SK-N-SH (cell line): ENCODE measurements around the gene CDH22. TPM values are rescaled to one million over a fixed set of nuclear protein-coding genes. Genes with fewer than 3 reads are reported as not detected.

Source experiments
- CTCF ChIA-PET: fragments of 300-600, 350-600 bp; formaldehyde crosslinking; extraction: SDS; loops from one replicate; lab custom pipeline; 2021; lab: Yijun Ruan, JAX
- POLR2A ChIA-PET: fragments of 350-600 bp; sonication (Branson Sonifier 250); formaldehyde crosslinking; extraction: SDS; loops from one replicate; lab custom pipeline; 2020; ENCODE audit warnings: antibody characterized with exemption, inconsistent platforms; lab: Yijun Ruan, JAX
- DNase-seq: peaks from one replicate; pipeline ENCODE4 v3.0.0; 2012
- H2AFZ ChIP-seq: fragments of 200-600 bp; sonication (generic); 2 replicates; pipeline ENCODE4 v1.8.1; 2016; ENCODE audit warnings: antibody characterized with exemption, mild to moderate bottlenecking, low read depth
- H3F3A ChIP-seq: fragments of 200-600 bp; sonication (generic); replicated peaks from 2 replicates; pipeline ENCODE3; 2016; ENCODE audit warnings: antibody characterized with exemption, mild to moderate bottlenecking; ENCODE audit not compliant: insufficient read depth
- H3K27ac ChIP-seq, 2 experiments: fragments of 200-500 bp in 1 of 2; fragments of 200-600 bp in 1 of 2; sonication (Bioruptor generic) in 1 of 2; sonication (generic), shearing (Covaris generic) in 1 of 2; 2 replicates each; pipeline versions ENCODE4 v1.5.1 to v1.6.1; 2014 to 2016; ENCODE audit warnings: low read depth in 2 of 2, inconsistent platforms in 1 of 2, low read length in 1 of 2, mild to moderate bottlenecking in 1 of 2, mixed read lengths in 1 of 2
- H3K27me3 ChIP-seq: fragments of 200-600 bp; sonication (generic), shearing (Covaris generic); 2 replicates; pipeline ENCODE4 v1.6.1; 2016; ENCODE audit warnings: mixed run types; ENCODE audit not compliant: insufficient read depth
- H3K36me3 ChIP-seq, 2 experiments: fragments of 200-500 bp in 1 of 2; fragments of 200-600 bp in 1 of 2; sonication (Bioruptor generic) in 1 of 2; sonication (generic) in 1 of 2; replicated peaks in 1 of 2; 2 replicates each; pipeline versions ENCODE3 to v1.5.1; 2014 to 2016; ENCODE audit warnings: low read length in 1 of 2, mild to moderate bottlenecking in 1 of 2; ENCODE audit not compliant: insufficient read depth in 2 of 2, control insufficient read depth in 1 of 2
- H3K4me1 ChIP-seq, 2 experiments: fragments of 200-500 bp in 1 of 2; fragments of 200-600 bp in 1 of 2; sonication (Bioruptor generic) in 1 of 2; sonication (generic), shearing (Covaris generic) in 1 of 2; 2 replicates each; pipeline versions ENCODE4 v1.5.1 to v1.6.1; 2014 to 2016; ENCODE audit warnings: low read depth in 1 of 2, low read length in 1 of 2, mixed run types in 1 of 2; ENCODE audit not compliant: insufficient read depth in 2 of 2, control insufficient read depth in 1 of 2
- H3K4me2 ChIP-seq: fragments of 200-600 bp; sonication (generic), shearing (Covaris generic); 2 replicates; pipeline ENCODE4 v1.6.1; 2017; ENCODE audit warnings: mixed run types
- H3K4me3 ChIP-seq, 2 experiments: fragments of 200-500 bp in 1 of 2; fragments of 200-600 bp in 1 of 2; sonication (Bioruptor generic) in 1 of 2; sonication (generic), shearing (Covaris generic) in 1 of 2; 2 replicates each; pipeline versions ENCODE4 v1.5.1 to v1.8.1; 2014 to 2016; ENCODE audit warnings: low read depth in 2 of 2, inconsistent platforms in 1 of 2, low read length in 1 of 2, mild to moderate bottlenecking in 1 of 2, mixed read lengths in 1 of 2, moderate library complexity in 1 of 2
- H3K79me2 ChIP-seq: fragments of 200-600 bp; sonication (generic); 2 replicates; pipeline ENCODE4 v1.8.1; 2017; ENCODE audit warnings: mild to moderate bottlenecking; ENCODE audit not compliant: insufficient read depth
- H3K9ac ChIP-seq: fragments of 200-600 bp; sonication (generic); 2 replicates; pipeline ENCODE4 v1.6.1; 2017; ENCODE audit warnings: mixed run types
- H3K9me2 ChIP-seq: fragments of 200-600 bp; sonication (generic); 2 replicates; pipeline ENCODE4 v1.6.1; 2017; ENCODE audit warnings: mixed run types
- H3K9me3 ChIP-seq: fragments of 200-600 bp; sonication (generic); 2 replicates; pipeline ENCODE4 v1.6.1; 2017; ENCODE audit warnings: mixed run types, mild to moderate bottlenecking, moderate library complexity
- H4K20me1 ChIP-seq: fragments of 200-600 bp; sonication (generic); 2 replicates; pipeline ENCODE4 v1.6.1; 2017; ENCODE audit warnings: mild to moderate bottlenecking, mixed run types; ENCODE audit not compliant: insufficient read depth
- CTCF ChIP-seq: fragments of 200-600 bp; sonication (generic); IDR thresholded peaks from 2 replicates; pipeline ENCODE4 v1.6.1; 2017; ENCODE audit warnings: antibody characterized with exemption, mild to moderate bottlenecking, moderate library complexity
- ELF1 ChIP-seq: IDR thresholded peaks from 2 replicates; pipeline ENCODE4 v1.4.0; 2012
- EP300 ChIP-seq, 2 experiments: IDR thresholded peaks; 2 replicates each; pipeline versions ENCODE4 v1.4.0 to v1.6.1; 2012; ENCODE audit warnings: borderline replicate concordance in 1 of 2, low read depth in 1 of 2, low read length in 1 of 2
- EZH2phosphoT487 ChIP-seq: fragments of 200-600 bp; sonication (generic); IDR thresholded peaks from 2 replicates; pipeline ENCODE4 v1.6.1; 2017; ENCODE audit warnings: low read depth, mixed run types, mild to moderate bottlenecking, antibody characterized with exemption, moderate library complexity, borderline replicate concordance
- FOSL2 ChIP-seq: IDR thresholded peaks from 2 replicates; pipeline ENCODE4 v1.4.0; 2012; ENCODE audit warnings: low read depth, mild to moderate bottlenecking, moderate library complexity, borderline replicate concordance
- FOXJ3 ChIP-seq: sonication (generic); formaldehyde crosslinking; IDR thresholded peaks from 2 replicates; pipeline ENCODE4 v1.5.1; 2020; ENCODE audit warnings: mild to moderate bottlenecking, missing genetic modification reagents
- GATA2 ChIP-seq: sonication (generic); formaldehyde crosslinking; IDR thresholded peaks from 2 replicates; pipeline ENCODE4 v1.5.0; 2020; ENCODE audit warnings: mild to moderate bottlenecking, missing genetic modification reagents
- MAX ChIP-seq: IDR thresholded peaks from 2 replicates; pipeline ENCODE4 v1.4.0; 2012; ENCODE audit warnings: low read depth
- MEF2A ChIP-seq: IDR thresholded peaks from 2 replicates; pipeline ENCODE4 v1.4.0; 2012; ENCODE audit warnings: low read depth, borderline replicate concordance
- POLR2AphosphoS5 ChIP-seq: IDR thresholded peaks from 2 replicates; pipeline ENCODE4 v1.6.1; 2012; ENCODE audit warnings: low read depth, low read length
- RCOR1 ChIP-seq: fragments of 150-350 bp; IDR thresholded peaks from 2 replicates; pipeline ENCODE4 v1.6.1; 2017; ENCODE audit warnings: antibody characterized with exemption, low read length
- REST ChIP-seq: IDR thresholded peaks from 2 replicates; pipeline ENCODE4 v1.6.1; 2012; ENCODE audit warnings: mild to moderate bottlenecking, low read depth, low read length, moderate library complexity
- RFX5 ChIP-seq: IDR thresholded peaks from 2 replicates; pipeline ENCODE4 v1.6.1; 2012; ENCODE audit warnings: mild to moderate bottlenecking, improper control_type of control experiment, low read length
- SMC3 ChIP-seq: IDR thresholded peaks from 2 replicates; pipeline ENCODE4 v1.6.1; 2012; ENCODE audit warnings: low read depth, low read length, improper control_type of control experiment
- TAF1 ChIP-seq: IDR thresholded peaks from 2 replicates; pipeline ENCODE4 v1.6.1; 2012; ENCODE audit warnings: low read depth, mild to moderate bottlenecking, low read length, moderate library complexity, borderline replicate concordance
- TCF12 ChIP-seq: IDR thresholded peaks from 2 replicates; pipeline ENCODE4 v1.4.0; 2012
- TEAD4 ChIP-seq: IDR thresholded peaks from 2 replicates; pipeline ENCODE4 v1.4.0; 2012; ENCODE audit warnings: mild to moderate bottlenecking, borderline replicate concordance; ENCODE audit not compliant: insufficient read depth
- USF1 ChIP-seq: IDR thresholded peaks from 2 replicates; pipeline ENCODE4 v1.4.0; 2012; ENCODE audit warnings: low read depth, borderline replicate concordance
- USF2 ChIP-seq: fragments of 150-350 bp; IDR thresholded peaks from 2 replicates; pipeline ENCODE4 v1.6.1; 2017; ENCODE audit warnings: antibody characterized with exemption, low read length, low read depth, borderline replicate concordance
- YY1 ChIP-seq: IDR thresholded peaks from 2 replicates; pipeline ENCODE4 v1.4.0; 2012; ENCODE audit warnings: low read depth, mild to moderate bottlenecking
- WGBS: methylation state at CpG from one replicate; pipeline ENCODE4 v1.1.6; 2017; ENCODE audit warnings: low lambda C conversion rate; 5-methylcytosine and 5-hydroxymethylcytosine counted together
- polyA plus RNA-seq, 3 experiments: library from polyadenylated mRNA; depleted of rRNA; stranded (reverse); fragments of >200 nt; gene quantifications; 2 replicates each; pipeline ENCODE4 v1.2.3, GENCODE V29; 2012

CDH22 gene
- polyA plus RNA-seq, 1 of the 3 experiments (the other 2 are of a cell fraction): not detected

- DNase-seq: no peak
- no peak overlapping the region for H3K9ac ChIP-seq
- peaks cover 0 to 3% of the 10 kb centered on the region in 2 experiments; a peak in 1 of 4 replicates for H3K4me1 ChIP-seq
- TF ChIP-seq TAF1 (no peak), ELF1 (no peak), RFX5 (no peak), SMC3 (no peak), RCOR1 (no peak)
- H3K9me2 ChIP-seq: no peaks in the 10 kb centered on the region
- no peak overlapping the region for H2AFZ ChIP-seq
- no peaks in the 10 kb centered on the region for H3K79me2 ChIP-seq
- CTCF ChIA-PET: interaction anchor here (1.0 to 6.1 kb wide), 8 partner anchors 9 to 188 kb away, joined by 3 to 35 read pairs (median 6); partner anchors contain the start of gene CDH22
- H3K9me3 ChIP-seq: no peaks in the 10 kb centered on the region
- no peaks in the 10 kb centered on the region for H3F3A ChIP-seq
- no peaks in the 10 kb centered on the region for H4K20me1 ChIP-seq
- H3K36me3 ChIP-seq: no peaks in the 10 kb centered on the region
- no peak overlapping the region for H3K27ac ChIP-seq
- no peak overlapping the region for H3K4me3 ChIP-seq
- H3K4me2 ChIP-seq: no peak overlapping the region
- POLR2A ChIA-PET: no interaction called here
- H3K27me3 ChIP-seq: peaks cover 30% of the 10 kb centered on the region
- WGBS: 65% methylated on average over 24 of the region's 24 CpGs
Measured at GRCh38 chr20:46316984-46317684, 8.8 kb upstream of the CDH22 start.

GRCh38 chr20:46315311-46315710 lies 7.0 kb upstream of the CDH22 start:
- Histone ChIP-seq H3K79me2 (no peaks in the 10 kb centered on the region), H3K27me3 (peaks cover 49% of the 10 kb centered on the region), H3K9me2 (no peaks in the 10 kb centered on the region), H4K20me1 (no peaks in the 10 kb centered on the region), H3K9ac (no peak overlapping the region), H3K4me3 (no peak overlapping the region), H3K27ac (no peak overlapping the region), H3K4me2 (no peak overlapping the region), H3K9me3 (no peaks in the 10 kb centered on the region), H3K36me3 (no peaks in the 10 kb centered on the region), H2AFZ (no peak overlapping the region), H3F3A (no peaks in the 10 kb centered on the region), H3K4me1 (peaks cover 0 to 3% of the 10 kb centered on the region in 2 experiments; a peak in 1 of 4 replicates)
- DNase-seq: no peak
- 58% methylated on average over 6 of the region's 6 CpGs for WGBS
- POLR2A ChIA-PET: no interaction called here
- CTCF ChIA-PET: interaction anchor here (0.9 to 6.1 kb wide), 5 partner anchors 10 to 187 kb away, joined by 3 to 35 read pairs (median 12); no protein-coding TSS in a partner anchor
- no peak for TF ChIP-seq TAF1
- no peak for TF ChIP-seq SMC3
- TF ChIP-seq USF1: no peak
- no peak for TF ChIP-seq MEF2A
- no peak for TF ChIP-seq EZH2phosphoT487
- no peak for TF ChIP-seq MAX
- TF ChIP-seq RCOR1: no peak
- no peak for TF ChIP-seq EP300 (IDR thresholded peaks at IDR 0.05; ENCODE audit: borderline replicate concordance in 1 of 2, low read depth in 1 of 2, low read length in 1 of 2)
- TF ChIP-seq USF2: no peak
- TF ChIP-seq REST: no peak
- no peak for TF ChIP-seq TEAD4
- TF ChIP-seq FOXJ3 (CRISPR knock-in tag): no peak
- TF ChIP-seq CTCF: no peak
- no peak for TF ChIP-seq GATA2
- no peak for TF ChIP-seq POLR2AphosphoS5
- TF ChIP-seq FOSL2: no peak
- TF ChIP-seq TCF12: no peak
- TF ChIP-seq YY1: no peak
